Measurements from ENCODE around the gene CDHR3. TPM values are rescaled to one million over a fixed set of nuclear protein-coding genes. Genes with fewer than 3 reads are reported as not detected.
A peak's percentile ranks its signal among the peaks of the same experiment; 100 is the strongest.

Gene CDHR3
- total and polyA plus RNA-seq, 4 donors: 1.0 to 10.5 (median 1.8) TPM

- Histone ChIP-seq H3K4me3 (ENCODE audit: low read depth in 1 of 3, low read length in 3 of 3) (no peak overlapping the region), H3K9me3 (ENCODE audit: control insufficient read depth in 4 of 4, low read length in 3 of 4) (no peaks in the 10 kb centered on the region), H3K4me1 (ENCODE audit: control insufficient read depth in 4 of 4, insufficient read depth in 4 of 4, low read length in 3 of 4) (peaks cover 0 to 3% (median 0%) of the 10 kb centered on the region in 4 donors), H3K27ac (ENCODE audit: low read depth in 1 of 2, low read length in 2 of 2) (no peak overlapping the region), H3K9ac (ENCODE audit: low read depth in 1 of 2, low read length in 2 of 2) (no peak overlapping the region), H3K36me3 (ENCODE audit: control insufficient read depth in 4 of 4, insufficient read depth in 3 of 4, low read depth in 1 of 4, low read length in 3 of 4) (no peaks in the 10 kb centered on the region), H3K27me3 (ENCODE audit: control insufficient read depth in 4 of 4, insufficient read depth in 4 of 4, low read length in 3 of 4) (no peaks in the 10 kb centered on the region)
- WGBS: 68% methylated on average over 6 of the region's 6 CpGs
- peak in 1 of 2 donors; percentile 18 for TF ChIP-seq HNF4A (conservative IDR thresholded peaks at IDR 0.05)
- TF ChIP-seq, protein P1, sequence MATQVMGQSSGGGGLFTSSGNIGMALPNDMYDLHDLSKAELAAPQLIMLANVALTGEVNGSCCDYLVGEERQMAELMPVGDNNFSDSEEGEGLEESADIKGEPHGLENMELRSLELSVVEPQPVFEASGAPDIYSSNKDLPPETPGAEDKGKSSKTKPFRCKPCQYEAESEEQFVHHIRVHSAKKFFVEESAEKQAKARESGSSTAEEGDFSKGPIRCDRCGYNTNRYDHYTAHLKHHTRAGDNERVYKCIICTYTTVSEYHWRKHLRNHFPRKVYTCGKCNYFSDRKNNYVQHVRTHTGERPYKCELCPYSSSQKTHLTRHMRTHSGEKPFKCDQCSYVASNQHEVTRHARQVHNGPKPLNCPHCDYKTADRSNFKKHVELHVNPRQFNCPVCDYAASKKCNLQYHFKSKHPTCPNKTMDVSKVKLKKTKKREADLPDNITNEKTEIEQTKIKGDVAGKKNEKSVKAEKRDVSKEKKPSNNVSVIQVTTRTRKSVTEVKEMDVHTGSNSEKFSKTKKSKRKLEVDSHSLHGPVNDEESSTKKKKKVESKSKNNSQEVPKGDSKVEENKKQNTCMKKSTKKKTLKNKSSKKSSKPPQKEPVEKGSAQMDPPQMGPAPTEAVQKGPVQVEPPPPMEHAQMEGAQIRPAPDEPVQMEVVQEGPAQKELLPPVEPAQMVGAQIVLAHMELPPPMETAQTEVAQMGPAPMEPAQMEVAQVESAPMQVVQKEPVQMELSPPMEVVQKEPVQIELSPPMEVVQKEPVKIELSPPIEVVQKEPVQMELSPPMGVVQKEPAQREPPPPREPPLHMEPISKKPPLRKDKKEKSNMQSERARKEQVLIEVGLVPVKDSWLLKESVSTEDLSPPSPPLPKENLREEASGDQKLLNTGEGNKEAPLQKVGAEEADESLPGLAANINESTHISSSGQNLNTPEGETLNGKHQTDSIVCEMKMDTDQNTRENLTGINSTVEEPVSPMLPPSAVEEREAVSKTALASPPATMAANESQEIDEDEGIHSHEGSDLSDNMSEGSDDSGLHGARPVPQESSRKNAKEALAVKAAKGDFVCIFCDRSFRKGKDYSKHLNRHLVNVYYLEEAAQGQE (IDR thresholded peaks at IDR 0.05): no peak
- no peak for DNase-seq (ENCODE audit: low spot score)
These were observed 117.4 kb downstream of the CDHR3 start for GRCh38 chr7:106080300-106080987.

DNA sequence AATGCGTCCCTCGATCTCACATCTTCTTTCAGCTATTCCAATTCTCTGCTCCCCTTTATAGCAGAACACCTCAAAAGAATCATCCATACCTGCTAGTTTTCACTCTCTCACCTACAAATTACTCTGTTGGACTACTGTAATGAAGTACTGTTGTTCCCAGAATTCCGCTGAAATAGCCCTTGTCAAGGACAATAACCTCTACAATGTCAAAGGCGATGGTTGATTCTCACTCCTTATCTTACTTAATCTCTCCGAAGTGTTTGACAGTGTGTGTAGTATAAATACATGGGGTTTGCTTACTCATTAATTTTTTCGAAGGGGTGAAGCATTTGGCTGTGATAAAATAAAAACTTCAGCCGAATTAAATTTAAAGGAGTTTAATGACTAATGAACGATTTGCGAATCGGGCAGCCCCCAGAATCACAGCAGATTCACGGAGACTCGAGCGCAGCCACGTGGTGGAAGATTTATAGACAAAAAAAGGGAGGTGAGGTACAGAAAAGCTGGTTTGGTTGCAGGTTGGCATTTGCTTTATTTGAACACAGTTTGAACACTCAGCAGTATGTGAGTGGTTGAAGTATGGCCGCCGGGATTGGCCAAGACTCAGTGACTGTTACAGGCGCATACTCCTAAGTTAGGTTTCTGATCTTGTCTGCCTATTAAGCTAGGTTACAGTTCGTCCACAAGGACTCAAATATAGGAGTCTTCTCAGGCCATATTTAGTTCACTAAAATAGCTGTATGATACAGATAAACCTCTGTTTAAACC, 119.2 kb downstream of the CDHR3 start:
- no peak for DNase-seq (ENCODE audit: low spot score)
- no peak overlapping the region for H3K4me3 ChIP-seq (ENCODE audit: low read depth in 1 of 3, low read length in 3 of 3)

More for the DNA sequence above, 119.2 kb downstream of the CDHR3 start:
- H3K27ac ChIP-seq (ENCODE audit: low read depth in 1 of 2, low read length in 2 of 2): no peak overlapping the region
- WGBS: 90% methylated on average over 18 of the region's 18 CpGs
- H3K36me3 ChIP-seq (ENCODE audit: control insufficient read depth in 4 of 4, insufficient read depth in 3 of 4, low read depth in 1 of 4, low read length in 3 of 4): no peaks in the 10 kb centered on the region
- no peaks in the 10 kb centered on the region for H3K27me3 ChIP-seq (ENCODE audit: control insufficient read depth in 4 of 4, insufficient read depth in 4 of 4, low read length in 3 of 4)
- no peaks in the 10 kb centered on the region for H3K9me3 ChIP-seq (ENCODE audit: control insufficient read depth in 4 of 4, low read length in 3 of 4)
- no peak overlapping the region for H3K9ac ChIP-seq (ENCODE audit: low read depth in 1 of 2, low read length in 2 of 2)
- peaks cover 0 to 3% (median 0%) of the 10 kb centered on the region in 4 donors for H3K4me1 ChIP-seq (ENCODE audit: control insufficient read depth in 4 of 4, insufficient read depth in 4 of 4, low read length in 3 of 4)
- TF ChIP-seq YY1 (IDR thresholded peaks at IDR 0.05): no peak
- no peak for TF ChIP-seq FOXA1 (IDR thresholded peaks at IDR 0.05)
- no peak for TF ChIP-seq MAX (IDR thresholded peaks at IDR 0.05)
- no peak for TF ChIP-seq HNF4G (IDR thresholded peaks at IDR 0.05)
- no peak for TF ChIP-seq SP1 (IDR thresholded peaks at IDR 0.05)
- TF ChIP-seq, protein P2, sequence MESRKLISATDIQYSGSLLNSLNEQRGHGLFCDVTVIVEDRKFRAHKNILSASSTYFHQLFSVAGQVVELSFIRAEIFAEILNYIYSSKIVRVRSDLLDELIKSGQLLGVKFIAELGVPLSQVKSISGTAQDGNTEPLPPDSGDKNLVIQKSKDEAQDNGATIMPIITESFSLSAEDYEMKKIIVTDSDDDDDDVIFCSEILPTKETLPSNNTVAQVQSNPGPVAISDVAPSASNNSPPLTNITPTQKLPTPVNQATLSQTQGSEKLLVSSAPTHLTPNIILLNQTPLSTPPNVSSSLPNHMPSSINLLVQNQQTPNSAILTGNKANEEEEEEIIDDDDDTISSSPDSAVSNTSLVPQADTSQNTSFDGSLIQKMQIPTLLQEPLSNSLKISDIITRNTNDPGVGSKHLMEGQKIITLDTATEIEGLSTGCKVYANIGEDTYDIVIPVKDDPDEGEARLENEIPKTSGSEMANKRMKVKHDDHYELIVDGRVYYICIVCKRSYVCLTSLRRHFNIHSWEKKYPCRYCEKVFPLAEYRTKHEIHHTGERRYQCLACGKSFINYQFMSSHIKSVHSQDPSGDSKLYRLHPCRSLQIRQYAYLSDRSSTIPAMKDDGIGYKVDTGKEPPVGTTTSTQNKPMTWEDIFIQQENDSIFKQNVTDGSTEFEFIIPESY (IDR thresholded peaks at IDR 0.05): no peak
- no peak for TF ChIP-seq FOXA2 (IDR thresholded peaks at IDR 0.05)
- TF ChIP-seq HNF4A (conservative IDR thresholded peaks at IDR 0.05): no peak
- TF ChIP-seq, protein P3, sequence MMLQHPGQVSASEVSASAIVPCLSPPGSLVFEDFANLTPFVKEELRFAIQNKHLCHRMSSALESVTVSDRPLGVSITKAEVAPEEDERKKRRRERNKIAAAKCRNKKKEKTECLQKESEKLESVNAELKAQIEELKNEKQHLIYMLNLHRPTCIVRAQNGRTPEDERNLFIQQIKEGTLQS (IDR thresholded peaks at IDR 0.05): no peak
- no peak for TF ChIP-seq RXRA (IDR thresholded peaks at IDR 0.05)
- no peak for TF ChIP-seq JUND (IDR thresholded peaks at IDR 0.05)

Other genes starting within 250 kb of the CDHR3 start
- 1 to 10 TPM; 2.1 to 5.9 TPM for gene ATXN7L1, start 86.7 kb upstream of the CDHR3 start, total RNA-seq
- gene ATXN7L1, start 86.7 kb upstream of the CDHR3 start, polyA plus RNA-seq: 1 to 10 TPM; 4.6 to 7.4 TPM
- 10 to 100 TPM; 25.5 to 26.5 TPM for gene SYPL1, start 149.0 kb downstream of the CDHR3 start, total RNA-seq
- gene SYPL1, start 149.0 kb downstream of the CDHR3 start, polyA plus RNA-seq: 10 to 100 TPM; 31.1 to 41.2 TPM

All from liver (tissue), 9 donors.